Right renal cortex interstitium (tissue), 3 donors: ENCODE results near the gene USP17L13. TPM values are rescaled to one million over a fixed set of nuclear protein-coding genes. Genes with fewer than 3 reads are reported as not detected.
"Not testable (repeated sequence)": the region's sequence is repeated elsewhere in the genome, so short reads cannot be mapped to it uniquely, and the experiment has no call there.

Experiments used
- DNase-seq, 3 donors: peaks; one replicate each; pipeline ENCODE4 v3.0.0-alpha.2; 2013; ENCODE audit warnings: low read depth in 3 of 3, low spot score in 2 of 3
- polyA plus RNA-seq, 3 donors: library from polyadenylated mRNA; unstranded; fragments of 120-200 nt; gene quantifications; one replicate each; pipeline ENCODE4 v1.2.1, GENCODE V29; 2013; ENCODE audit not compliant: insufficient read length in 3 of 3

The USP17L13 gene, protein sequence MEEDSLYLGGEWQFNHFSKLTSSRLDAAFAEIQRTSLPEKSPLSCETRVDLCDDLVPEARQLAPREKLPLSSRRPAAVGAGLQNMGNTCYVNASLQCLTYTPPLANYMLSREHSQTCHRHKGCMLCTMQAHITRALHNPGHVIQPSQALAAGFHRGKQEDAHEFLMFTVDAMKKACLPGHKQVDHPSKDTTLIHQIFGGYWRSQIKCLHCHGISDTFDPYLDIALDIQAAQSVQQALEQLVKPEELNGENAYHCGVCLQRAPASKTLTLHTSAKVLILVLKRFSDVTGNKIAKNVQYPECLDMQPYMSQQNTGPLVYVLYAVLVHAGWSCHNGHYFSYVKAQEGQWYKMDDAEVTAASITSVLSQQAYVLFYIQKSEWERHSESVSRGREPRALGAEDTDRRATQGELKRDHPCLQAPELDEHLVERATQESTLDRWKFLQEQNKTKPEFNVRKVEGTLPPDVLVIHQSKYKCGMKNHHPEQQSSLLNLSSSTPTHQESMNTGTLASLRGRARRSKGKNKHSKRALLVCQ
- polyA plus RNA-seq = not detected

GRCh38 chr4:9224596-9224995 lies at the start of gene USP17L13:
USP17L13 (plus strand) TSS chr4:9224896; CDS start chr4:9224896, 0 bp downstream.
- not testable (repeated sequence) for DNase-seq

- not testable (repeated sequence) for DNase-seq
Observed at GRCh38 chr4:9210357-9210756, 14.3 kb upstream of the USP17L13 start, which contains the start of gene USP17L10. USP17L10 (plus strand) TSS chr4:9210657; CDS start chr4:9210657, 0 bp downstream.

DNA sequence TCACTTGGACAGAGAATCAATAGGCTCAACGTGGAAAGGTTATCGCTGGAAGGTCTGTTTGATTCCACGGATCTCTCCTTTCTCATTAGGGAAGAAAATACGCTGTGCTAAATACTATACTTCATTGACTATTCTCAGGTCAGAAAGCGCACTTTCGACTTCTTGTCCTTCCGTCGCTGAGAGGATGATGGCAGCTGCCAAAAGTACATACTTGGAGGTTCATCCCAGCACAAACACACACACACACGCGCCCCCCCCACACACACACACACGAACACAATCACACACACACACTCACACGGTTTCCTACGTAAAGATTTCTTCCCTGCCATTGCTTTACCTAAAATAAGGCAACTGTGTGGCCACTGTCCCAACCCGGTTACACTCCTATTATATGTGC lies 10.0 kb upstream of the USP17L13 start:
- not testable (repeated sequence) for DNase-seq

GRCh38 chr4:9215105-9215504 lies 9.6 kb upstream of the USP17L13 start, which contains the start of gene USP17L11:
USP17L11 (plus strand) TSS chr4:9215405; CDS start chr4:9215405, 0 bp downstream.
- DNase-seq = not testable (repeated sequence)

DNA sequence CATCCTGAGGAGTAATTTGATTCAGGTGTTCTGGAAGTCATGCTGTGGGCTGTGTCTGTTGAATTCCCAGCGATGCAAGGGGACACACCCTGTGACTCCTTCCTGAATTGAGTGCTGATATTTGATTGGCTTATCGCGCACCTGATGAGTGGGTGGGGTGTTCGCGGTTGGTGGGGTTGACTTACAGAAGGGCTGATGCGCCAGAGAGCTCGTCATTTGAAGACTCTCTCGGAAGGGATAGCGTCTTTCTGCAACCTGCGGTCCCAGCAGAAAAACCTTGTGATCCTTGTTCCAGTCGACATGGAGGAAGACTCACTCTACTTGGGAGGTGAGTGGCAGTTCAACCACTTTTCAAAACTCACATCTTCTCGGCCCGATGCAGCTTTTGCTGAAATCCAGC lies 4.8 kb upstream of the USP17L13 start, which contains the start of gene USP17L12:
USP17L12 (plus strand) TSS at position 301 of the 400 bp plus-strand sequence; CDS start at position 301, 0 bp downstream.
- DNase-seq = not testable (repeated sequence)

DNA sequence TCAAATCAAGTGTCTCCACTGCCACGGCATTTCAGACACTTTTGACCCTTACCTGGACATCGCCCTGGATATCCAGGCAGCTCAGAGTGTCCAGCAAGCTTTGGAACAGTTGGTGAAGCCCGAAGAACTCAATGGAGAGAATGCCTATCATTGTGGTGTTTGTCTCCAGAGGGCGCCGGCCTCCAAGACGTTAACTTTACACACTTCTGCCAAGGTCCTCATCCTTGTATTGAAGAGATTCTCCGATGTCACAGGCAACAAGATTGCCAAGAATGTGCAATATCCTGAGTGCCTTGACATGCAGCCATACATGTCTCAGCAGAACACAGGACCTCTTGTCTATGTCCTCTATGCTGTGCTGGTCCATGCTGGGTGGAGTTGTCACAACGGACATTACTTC lies 5.6 kb downstream of the USP17L13 start:
- not testable (repeated sequence) for DNase-seq

GRCh38 chr4:9234085-9234484 lies 9.4 kb downstream of the USP17L13 start, which contains the start of gene USP17L15:
USP17L15 (plus strand) TSS chr4:9234385; CDS start chr4:9234385, 0 bp downstream.
- DNase-seq = not testable (repeated sequence)

DNA sequence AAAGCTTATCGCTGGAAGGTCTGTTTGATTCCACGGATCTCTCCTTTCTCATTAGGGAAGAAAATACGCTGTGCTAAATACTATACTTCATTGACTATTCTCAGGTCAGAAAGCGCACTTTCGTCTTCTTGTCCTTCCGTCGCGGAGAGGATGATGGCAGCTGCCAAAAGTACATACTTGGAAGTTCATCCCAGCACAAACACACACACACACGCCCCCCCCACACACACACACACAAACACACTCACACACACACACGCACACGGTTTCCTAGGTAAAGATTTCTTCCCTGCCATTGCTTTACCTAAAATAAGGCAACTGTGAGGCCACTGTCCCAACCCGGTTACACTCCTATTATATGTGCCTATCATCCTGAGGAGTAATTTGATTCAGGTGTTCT lies 13.8 kb downstream of the USP17L13 start:
- DNase-seq = not testable (repeated sequence)

- not testable (repeated sequence) for DNase-seq
Observed at GRCh38 chr4:9243579-9243978, 18.9 kb downstream of the USP17L13 start, which contains the start of gene USP17L17. USP17L17 (plus strand) TSS chr4:9243879; CDS start chr4:9243879, 0 bp downstream.

GRCh38 chr4:9247953-9248680 lies 23.4 kb downstream of the USP17L13 start, which contains the start of gene USP17L18:
USP17L18 (plus strand) TSS chr4:9248630; CDS start chr4:9248630, 0 bp downstream.
- not testable (repeated sequence) for DNase-seq

DNA sequence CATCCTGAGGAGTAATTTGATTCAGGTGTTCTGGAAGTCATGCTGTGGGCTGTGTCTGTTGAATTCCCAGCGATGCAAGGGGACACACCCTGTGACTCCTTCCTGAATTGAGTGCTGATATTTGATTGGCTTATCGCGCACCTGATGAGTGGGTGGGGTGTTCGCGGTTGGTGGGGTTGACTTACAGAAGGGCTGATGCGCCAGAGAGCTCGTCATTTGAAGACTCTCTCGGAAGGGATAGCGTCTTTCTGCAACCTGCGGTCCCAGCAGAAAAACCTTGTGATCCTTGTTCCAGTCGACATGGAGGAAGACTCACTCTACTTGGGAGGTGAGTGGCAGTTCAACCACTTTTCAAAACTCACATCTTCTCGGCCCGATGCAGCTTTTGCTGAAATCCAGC lies 28.4 kb downstream of the USP17L13 start, which contains the start of gene USP17L19:
USP17L19 (plus strand) TSS at position 301 of the 400 bp plus-strand sequence; CDS start at position 301, 0 bp downstream.
- not testable (repeated sequence) for DNase-seq

DNA sequence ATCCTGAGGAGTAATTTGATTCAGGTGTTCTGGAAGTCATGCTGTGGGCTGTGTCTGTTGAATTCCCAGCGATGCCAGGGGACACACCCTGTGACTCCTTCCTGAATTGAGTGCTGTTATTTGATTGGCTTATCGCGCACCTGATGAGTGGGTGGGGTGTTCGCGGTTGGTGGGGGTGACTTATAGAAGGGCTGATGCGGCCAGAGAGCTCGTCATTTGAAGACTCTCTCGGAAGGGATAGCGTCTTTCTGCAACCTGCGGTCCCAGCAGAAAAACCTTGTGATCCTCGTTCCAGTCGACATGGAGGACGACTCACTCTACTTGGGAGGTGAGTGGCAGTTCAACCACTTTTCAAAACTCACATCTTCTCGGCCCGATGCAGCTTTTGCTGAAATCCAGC lies 33.1 kb downstream of the USP17L13 start, which contains the start of gene USP17L20:
USP17L20 (plus strand) TSS at position 301 of the 400 bp plus-strand sequence; CDS start at position 301, 0 bp downstream.
- not testable (repeated sequence) for DNase-seq

- DNase-seq = not testable (repeated sequence)
Observed at GRCh38 chr4:9262572-9262971, 37.9 kb downstream of the USP17L13 start, which contains the start of gene USP17L21. USP17L21 (plus strand) TSS chr4:9262872; CDS start chr4:9262872, 0 bp downstream.

DNA sequence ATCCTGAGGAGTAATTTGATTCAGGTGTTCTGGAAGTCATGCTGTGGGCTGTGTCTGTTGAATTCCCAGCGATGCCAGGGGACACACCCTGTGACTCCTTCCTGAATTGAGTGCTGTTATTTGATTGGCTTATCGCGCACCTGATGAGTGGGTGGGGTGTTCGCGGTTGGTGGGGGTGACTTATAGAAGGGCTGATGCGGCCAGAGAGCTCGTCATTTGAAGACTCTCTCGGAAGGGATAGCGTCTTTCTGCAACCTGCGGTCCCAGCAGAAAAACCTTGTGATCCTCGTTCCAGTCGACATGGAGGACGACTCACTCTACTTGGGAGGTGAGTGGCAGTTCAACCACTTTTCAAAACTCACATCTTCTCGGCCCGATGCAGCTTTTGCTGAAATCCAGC lies 42.6 kb downstream of the USP17L13 start, which contains the start of gene USP17L22:
USP17L22 (plus strand) TSS at position 301 of the 400 bp plus-strand sequence; CDS start at position 301, 0 bp downstream.
- DNase-seq = not testable (repeated sequence)

DNA sequence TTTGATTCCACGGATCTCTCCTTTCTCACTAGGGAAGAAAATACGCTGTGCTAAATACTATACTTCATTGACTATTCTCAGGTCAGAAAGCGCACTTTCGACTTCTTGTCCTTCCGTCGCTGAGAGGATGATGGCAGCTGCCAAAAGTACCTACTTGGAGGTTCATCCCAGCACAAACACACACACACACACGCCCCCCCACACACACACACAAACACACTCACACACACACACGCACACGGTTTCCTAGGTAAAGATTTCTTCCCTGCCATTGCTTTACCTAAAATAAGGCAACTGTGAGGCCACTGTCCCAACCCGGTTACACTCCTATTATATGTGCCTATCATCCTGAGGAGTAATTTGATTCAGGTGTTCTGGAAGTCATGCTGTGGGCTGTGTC lies 47.0 kb downstream of the USP17L13 start:
- not testable (repeated sequence) for DNase-seq

Other genes with a start within 250 kb of the USP17L13 start
- gene FAM90A26, start 54.5 kb upstream of the USP17L13 start, polyA plus RNA-seq = not detected
- not detected for gene USP17L10, start 14.2 kb upstream of the USP17L13 start, polyA plus RNA-seq
- not detected for gene USP17L11, start 9.5 kb upstream of the USP17L13 start, polyA plus RNA-seq
- gene USP17L12, start 4.7 kb upstream of the USP17L13 start, polyA plus RNA-seq = not detected
- gene USP17L15, start 9.5 kb downstream of the USP17L13 start, polyA plus RNA-seq = not detected
- gene USP17L17, start 19.0 kb downstream of the USP17L13 start, polyA plus RNA-seq = not detected
- gene USP17L18, start 23.7 kb downstream of the USP17L13 start, polyA plus RNA-seq = not detected
- gene USP17L19, start 28.5 kb downstream of the USP17L13 start, polyA plus RNA-seq = not detected
- not detected for gene USP17L20, start 33.2 kb downstream of the USP17L13 start, polyA plus RNA-seq
- not detected for gene USP17L21, start 38.0 kb downstream of the USP17L13 start, polyA plus RNA-seq
- gene USP17L22, start 42.7 kb downstream of the USP17L13 start, polyA plus RNA-seq = not detected
- gene USP17L24, start 100.3 kb downstream of the USP17L13 start, polyA plus RNA-seq = not detected
- not detected for gene USP17L25, start 105.0 kb downstream of the USP17L13 start, polyA plus RNA-seq
- gene USP17L26, start 109.8 kb downstream of the USP17L13 start, polyA plus RNA-seq = not detected
- gene USP17L5, start 114.5 kb downstream of the USP17L13 start, polyA plus RNA-seq = not detected
- gene USP17L27, start 119.3 kb downstream of the USP17L13 start, polyA plus RNA-seq = not detected
- not detected for gene USP17L28, start 124.0 kb downstream of the USP17L13 start, polyA plus RNA-seq
- gene USP17L29, start 128.7 kb downstream of the USP17L13 start, polyA plus RNA-seq = not detected
- not detected for gene USP17L30, start 138.2 kb downstream of the USP17L13 start, polyA plus RNA-seq
- gene DEFB131A, start 219.5 kb downstream of the USP17L13 start, polyA plus RNA-seq = not detected